ENCODE measurements around the gene SLC8A1.

Gene SLC8A1

DNA sequence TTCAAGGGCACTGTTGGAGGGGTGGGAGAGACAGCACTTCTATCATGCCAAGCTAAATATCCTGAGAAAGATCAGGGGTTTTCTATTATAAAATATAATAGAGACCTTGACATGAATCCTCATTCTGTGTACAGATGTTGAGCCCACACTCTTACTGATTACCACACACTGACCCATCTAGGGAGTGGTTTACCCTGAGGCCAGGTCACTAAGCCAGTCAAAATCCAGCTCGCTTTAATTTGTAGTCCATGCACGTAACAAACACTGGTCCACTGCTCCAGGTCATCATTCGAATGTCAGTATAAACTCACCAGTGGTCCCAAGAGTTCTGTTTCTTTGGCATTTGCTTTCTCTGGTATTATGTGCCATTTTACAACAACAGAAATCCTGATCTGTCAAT lies 96.4 kb downstream of the SLC8A1 start:
- no peak for DNase-seq (ENCODE audit: low read depth in 3 of 3)

DNA sequence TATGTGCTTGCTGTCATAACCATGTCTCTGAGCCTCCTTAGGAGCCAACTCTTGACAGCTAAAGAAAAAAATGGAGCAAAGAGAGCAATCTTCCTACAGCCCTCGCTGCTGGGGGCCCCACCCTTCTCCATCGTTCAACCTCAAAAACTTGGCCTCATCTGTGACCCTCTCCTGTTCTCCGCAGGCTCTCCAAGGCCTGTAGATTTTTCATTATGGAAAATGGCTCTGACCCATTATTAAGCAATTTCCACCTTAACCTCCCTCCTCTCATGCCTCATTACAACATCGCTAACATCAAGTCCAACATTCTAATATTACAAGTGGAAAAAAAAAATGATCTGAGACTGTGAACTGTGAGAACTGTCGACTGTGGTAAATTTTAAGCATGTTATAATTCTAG lies 98.7 kb downstream of the SLC8A1 start:
- no peak for DNase-seq (ENCODE audit: low read depth in 3 of 3)

DNA sequence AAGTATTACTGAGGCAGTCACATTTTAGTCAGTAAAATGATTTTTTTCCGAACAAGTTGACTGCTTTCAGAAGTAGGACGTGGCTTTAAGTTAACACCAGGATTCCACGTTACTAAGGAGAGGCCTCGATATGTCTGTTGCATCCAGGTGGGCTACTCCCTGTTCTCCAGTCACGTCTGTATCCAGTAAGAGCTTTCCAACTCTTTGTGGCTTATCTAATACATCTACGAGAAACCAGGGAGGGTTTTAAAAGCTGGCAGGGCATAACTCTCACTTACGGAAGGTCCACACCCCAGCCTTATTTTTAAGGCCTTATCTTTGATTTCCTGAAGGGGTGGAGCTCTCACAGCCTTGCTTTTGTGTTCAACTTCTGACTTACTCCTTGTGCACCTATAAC lies 99.2 kb downstream of the SLC8A1 start:
- DNase-seq (ENCODE audit: low read depth in 3 of 3) = no peak

DNA sequence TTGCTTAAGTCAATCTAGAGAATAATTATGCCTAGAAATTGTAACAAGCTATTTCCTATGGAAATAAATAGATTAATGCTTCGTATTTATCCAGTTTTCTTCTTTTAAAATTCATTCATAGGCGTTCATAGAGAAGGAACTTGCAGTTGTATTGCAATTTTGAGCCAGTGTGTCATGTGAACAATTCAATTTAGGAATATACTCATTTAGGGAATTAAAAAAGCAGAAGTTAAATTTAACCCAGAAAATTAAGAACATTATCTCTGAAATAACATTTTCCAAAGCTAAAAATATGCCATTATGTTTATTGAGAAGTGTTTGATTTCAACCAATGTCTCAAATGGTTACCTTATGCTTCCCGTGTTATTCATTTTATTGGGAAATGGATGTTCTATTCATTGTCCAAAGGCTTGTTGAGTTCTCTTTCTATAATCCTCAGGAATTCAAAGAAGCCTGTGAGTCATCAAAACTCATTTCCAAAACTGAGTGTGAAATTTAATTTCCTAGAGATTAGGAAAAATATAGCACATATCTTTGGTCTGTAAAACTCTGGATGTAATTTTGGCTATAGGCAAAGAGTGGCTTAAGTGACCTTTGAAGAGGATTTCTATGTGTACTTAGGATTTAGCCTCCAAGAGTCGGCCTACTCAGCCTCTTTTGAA lies 99.7 kb downstream of the SLC8A1 start:
- no peak for DNase-seq (ENCODE audit: low read depth in 3 of 3)

DNA sequence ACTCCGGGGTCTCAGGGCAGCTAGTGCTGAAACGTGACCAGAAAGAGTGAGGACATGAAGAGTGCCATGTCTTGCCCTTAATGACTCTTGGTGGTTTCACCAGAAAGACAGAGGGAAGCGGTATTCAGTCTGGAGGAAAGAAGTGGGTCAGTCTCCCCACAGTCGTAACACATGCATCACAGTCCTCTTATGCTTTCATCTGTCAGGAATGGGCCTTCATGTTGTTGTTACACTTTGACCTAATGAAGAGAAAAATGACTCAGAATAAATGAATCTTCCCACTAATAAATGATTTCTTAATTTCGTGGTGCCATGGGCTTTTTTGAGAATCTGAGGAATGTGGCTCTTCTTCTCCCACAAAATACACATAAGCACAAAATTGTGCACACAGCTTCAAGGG lies 103.2 kb downstream of the SLC8A1 start:
- DNase-seq (ENCODE audit: low read depth in 3 of 3) = no peak

DNA sequence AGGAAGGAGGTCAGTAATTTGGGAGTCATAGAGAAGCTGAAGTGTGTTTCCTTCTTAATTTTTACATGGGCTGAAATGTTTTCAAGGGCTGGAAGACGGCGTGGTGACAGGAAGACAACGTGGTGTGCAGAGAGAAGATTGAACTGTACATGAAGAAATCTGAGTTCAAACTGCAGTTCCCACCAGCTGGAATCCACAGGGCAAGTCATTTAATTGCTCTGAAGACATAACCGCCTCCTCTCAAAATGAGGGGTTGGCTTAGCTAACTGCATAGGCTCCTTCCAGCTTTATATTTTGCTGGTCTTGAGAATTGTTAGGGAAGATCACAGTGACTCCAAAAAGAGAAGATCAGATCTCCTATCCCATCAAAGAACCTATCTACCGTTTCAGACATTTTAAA lies 103.9 kb downstream of the SLC8A1 start:
- DNase-seq (ENCODE audit: low read depth in 3 of 3) = no peak

DNA sequence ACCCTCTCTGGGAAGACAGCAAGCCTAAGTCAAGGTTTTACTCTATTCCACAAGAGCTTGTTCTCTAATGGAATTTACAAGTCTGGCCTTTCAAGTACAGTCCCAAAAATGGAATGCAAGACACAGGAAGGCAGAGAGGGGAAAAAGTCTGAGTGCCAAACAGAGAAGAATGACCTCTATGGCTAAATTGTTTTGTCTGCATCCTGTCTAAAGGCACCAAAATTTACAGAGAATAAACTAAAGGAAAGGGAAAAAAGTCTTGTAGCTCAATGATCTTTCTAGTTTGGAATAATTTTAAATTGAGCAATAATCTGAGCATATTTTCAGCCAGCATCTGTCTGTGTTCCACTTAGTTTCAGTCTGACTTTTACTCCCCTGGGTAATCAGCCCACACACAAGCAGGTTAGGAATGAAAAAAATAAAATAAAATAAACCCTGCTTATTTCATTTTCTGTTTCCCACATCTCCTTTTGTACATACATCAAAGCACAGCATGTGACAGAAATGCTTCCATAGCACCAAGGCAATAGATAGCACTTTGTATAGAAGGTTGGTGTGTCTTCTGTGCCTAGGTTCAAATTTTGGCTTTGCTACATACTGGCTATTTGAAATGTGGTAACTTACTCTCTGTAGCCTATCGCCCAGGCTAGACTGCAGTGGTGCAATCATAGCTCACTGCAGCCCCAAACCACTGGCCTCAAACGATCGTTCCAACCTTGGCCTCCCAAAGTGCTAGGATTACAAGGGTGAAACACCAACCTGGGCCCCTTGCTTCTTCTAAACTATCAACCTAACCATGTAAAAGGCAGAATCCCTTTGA lies 105.1 kb downstream of the SLC8A1 start:
- no peak for DNase-seq (ENCODE audit: low read depth in 3 of 3)

DNA sequence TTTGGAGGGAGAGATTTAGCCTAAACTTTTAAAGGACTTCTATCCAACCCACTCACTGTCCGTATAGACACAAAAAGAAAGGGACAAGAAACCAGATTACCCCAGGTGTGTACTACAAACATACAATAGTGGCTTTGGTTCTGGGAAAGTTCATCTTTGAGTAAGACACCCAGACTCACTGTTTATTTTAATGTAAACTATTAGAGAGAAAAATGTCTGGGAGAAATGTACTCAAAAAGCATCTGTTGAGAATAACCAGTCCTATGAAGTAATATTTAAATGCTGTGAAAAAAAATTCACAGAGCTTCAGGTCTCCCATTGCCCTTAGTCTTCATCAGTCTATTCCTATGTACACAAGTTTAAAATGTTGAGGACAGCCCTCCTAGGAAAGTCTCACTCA lies 107.5 kb downstream of the SLC8A1 start:
- DNase-seq (ENCODE audit: low read depth in 3 of 3) = no peak

DNA sequence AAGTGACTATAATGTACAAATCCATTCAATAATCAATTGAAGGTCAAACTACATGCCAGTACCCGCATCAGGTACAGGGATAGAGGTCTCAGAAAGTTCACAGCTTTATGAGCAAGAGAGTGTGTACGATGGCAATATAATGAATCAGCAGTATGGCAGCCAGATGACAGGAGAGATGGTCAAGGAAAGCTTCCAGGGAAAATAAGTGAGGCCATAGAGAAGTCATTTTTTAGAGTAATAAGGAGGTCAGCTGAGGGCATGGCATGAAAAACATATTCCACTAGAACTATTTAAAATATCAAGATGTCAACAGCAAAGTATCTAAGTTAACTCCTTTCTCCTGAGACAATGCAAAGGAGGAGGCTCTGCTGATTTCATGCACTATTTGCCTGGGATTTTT lies 108.0 kb downstream of the SLC8A1 start:
- DNase-seq (ENCODE audit: low read depth in 3 of 3) = no peak

DNA sequence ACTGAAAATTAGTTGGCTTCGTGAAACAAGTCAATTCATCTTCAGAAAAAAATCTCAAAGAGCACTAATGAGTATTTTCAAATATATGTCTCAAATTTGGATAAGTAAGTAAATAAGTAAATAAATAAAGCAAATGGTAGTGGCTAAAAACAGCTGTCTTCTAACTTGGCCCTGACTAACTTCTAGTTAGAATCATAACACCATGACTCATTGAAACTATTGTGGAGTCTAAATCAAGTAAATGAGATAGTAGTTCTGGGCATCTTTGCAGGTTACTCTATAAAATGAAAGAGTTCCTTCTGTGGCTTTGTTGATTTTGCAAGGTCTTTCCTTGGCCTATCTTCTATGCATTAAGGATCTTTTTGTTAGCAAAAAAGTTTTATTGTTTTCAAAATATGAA lies 110.7 kb downstream of the SLC8A1 start:
- DNase-seq (ENCODE audit: low read depth in 3 of 3) = no peak

DNA sequence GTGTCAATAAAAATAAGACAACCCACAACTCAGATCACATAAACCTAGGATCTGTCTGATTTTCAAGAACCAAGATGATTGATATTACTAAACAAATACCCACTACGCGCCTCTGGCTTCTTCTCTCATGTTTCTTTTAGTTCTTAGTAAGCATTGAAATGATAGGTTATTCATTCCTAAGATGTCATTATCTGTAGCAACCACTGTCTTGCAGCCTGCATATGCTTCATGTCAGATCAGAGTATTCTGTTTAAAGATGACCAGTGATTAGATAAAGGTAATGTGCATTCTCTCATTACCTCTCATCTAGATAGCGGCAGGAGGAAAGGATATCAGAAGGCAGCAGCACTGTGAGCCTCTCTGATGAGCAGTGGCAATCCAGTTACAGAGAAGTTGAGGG lies 112.9 kb downstream of the SLC8A1 start:
- no peak for DNase-seq (ENCODE audit: low read depth in 3 of 3)

DNA sequence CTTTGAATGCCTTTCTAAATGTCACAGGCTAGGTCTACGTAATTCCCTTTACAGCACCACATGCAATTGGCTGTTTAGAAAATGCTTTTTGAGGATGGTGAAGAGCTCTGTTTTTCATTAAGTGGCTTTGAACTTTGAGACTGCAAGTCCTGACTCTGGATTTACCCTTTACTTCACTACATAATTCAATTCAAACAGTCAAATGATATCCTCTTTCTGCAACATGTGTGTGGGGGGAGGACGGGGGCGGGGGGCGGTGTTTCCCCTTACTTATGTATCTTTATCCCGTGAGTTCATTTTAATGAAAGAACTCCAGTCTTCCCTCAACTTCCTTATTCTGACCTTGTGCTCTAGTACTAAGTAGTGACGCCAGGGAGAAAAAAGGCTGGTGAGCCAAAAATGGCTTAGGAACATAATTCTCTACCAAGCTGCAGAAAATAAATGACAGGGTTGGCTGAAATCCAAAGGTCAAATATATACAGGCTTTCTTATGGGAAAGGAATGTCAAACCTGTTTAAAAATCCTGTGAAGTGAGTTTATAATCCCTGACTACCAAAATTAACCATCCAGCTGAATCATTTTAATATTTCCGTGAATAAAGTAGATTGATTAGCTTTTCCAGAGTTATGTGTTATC lies 119.6 kb downstream of the SLC8A1 start:
- DNase-seq (ENCODE audit: low read depth in 3 of 3) = no peak

DNA sequence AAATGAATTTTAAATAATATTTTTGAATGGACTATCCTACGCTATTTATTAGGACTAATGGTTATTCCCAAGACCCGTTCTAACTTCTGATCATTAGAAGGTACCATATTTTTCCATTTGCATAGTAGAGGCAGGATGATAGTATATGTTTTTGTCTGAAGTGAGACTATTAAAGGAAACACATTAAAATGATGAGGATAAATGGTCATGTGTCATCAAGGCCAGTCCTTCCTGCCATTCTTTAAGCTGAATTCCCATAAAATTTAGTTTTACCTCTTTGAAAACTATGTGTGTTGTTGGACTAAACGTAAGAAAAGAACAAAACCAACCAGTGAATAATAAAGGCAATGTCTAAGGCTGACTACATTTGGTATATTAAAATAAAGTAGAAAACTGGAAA lies 121.8 kb downstream of the SLC8A1 start:
- no peak for DNase-seq (ENCODE audit: low read depth in 3 of 3)

DNA sequence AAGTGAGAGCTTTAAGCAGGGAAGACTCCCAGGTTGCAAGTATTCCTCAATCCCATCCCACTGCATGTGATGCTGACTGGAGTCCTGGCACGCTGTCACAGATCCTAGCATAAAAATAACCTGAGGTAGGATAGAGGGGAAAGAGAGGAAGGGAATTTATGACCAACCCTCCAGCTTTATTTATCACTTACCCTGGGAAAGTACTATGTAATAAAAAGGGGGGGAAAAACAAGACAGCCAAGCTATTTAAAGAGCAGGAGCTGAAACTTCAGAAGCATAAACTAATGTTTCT lies 122.2 kb downstream of the SLC8A1 start:
- DNase-seq (ENCODE audit: low read depth in 3 of 3) = no peak

DNA sequence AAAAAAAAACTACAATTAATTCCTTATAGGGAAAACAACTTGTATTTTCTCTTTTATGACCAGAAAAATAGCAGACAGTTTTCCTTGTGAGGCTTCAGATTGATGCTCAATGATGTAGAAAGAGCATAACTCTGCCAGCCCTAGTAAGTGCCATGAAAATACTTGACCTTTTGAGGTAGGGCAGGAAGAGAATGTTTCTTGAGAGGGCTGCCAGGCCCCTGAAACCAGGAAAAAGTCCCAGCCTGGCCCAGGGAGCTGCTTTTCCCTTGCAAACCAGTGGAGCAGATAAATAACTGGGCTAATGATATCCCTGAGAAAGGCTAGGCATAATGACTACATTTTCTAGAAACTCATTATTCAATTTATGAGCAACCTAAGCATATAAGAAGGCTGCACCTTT lies 126.8 kb downstream of the SLC8A1 start:
- DNase-seq (ENCODE audit: low read depth in 3 of 3) = no peak

DNA sequence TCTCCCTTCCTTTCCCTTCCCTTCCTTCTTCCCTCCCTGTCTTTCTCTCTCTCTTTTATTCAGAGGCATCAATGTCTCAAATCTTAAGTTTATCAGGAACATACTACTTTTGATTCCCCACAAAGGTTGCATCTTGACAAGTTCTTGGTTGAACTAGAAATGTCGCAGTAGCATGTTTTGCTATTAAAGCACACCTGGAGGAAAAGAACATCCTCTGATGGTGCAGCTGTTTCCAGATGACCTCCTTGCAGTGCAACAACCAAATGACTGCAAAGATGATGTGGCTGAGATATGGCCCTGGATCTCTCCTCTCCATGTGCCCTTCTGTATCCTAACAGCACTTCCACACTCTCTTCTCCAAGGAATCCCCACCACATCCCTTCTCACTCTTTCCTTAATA lies 127.2 kb downstream of the SLC8A1 start:
- no peak for DNase-seq (ENCODE audit: low read depth in 3 of 3)

DNA sequence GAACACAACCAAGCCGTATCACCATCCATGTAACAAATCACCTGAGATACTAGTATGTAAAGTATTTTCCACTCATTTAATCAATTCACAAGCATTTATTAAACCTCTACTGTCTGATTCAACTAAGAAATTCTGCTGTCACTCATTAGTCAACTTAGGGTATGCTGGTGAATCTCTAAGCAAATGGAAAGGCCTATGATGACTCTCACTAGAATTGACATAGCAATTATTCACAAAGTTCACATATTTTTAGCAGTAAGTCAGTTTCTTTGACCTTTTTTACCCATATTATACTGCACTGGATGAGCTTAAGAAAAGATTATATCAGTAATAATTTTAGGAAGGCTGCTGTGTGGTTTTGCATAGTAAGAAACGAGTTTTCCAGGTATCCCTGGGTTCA lies 130.1 kb downstream of the SLC8A1 start:
- no peak for DNase-seq (ENCODE audit: low read depth in 3 of 3)

DNA sequence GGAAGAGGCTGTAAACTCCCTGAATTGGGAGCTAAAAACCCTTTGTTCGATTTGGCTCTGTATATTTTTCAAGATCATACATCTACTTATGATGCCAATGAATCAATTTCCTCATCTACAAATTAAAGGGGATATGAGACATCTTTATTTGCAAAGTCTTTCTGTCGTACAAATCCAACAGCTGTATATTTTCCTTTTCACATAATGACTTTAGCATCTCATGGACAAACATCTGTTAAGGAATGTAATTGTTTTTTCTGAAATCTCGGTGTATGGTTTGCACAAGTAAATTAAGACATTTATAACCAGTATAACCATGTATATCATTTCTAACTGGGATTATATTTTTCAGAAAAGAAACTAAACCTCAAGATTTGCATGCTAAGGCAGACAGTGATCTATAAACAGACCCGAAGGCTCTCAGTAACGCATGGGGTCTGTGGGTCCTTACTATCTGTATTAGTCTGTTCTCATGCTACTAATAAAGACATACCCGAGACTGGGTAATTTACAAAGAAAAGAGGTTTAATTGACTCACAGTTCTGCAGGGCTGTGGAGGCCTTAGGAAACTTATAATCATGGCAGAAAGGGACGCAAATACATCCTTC lies 130.8 kb downstream of the SLC8A1 start:
- no peak for DNase-seq (ENCODE audit: low read depth in 3 of 3)

DNA sequence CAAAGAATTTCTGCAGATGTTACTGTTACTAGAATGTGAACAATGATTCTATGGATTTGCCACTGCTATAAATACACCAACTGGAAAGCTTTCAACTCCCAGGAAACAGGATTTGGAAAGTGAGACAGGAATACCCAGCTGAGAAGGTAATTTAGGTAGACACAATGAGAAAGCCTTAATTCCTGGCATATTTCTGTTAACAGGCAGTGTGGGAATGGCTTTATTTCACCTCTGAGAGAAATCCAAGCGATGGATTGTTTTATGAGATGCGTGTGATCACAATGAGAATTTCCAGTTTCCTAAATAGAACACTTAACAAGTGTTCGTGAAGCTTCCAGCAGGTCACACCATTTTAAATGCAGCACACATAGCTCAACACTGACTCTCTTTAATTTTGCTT lies 133.0 kb downstream of the SLC8A1 start:
- DNase-seq (ENCODE audit: low read depth in 3 of 3) = no peak

DNA sequence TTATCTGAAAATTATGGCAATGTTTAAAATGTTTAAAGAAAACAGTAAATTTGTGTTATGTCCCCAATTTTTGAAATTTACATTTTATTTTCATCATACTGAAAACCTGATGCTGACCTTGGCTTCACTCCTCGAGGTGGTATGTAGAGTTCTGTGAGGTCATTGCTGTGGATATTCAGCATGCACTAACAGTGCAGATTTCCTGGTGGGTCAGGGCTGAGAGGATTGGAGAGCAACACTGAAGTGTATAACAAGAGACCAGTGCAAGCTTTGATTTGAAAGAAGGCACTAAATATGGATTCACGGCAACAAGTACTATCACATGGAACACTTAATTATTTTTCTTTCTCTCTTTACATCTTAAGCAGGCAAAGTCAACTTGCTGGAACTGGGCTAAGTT lies 134.1 kb downstream of the SLC8A1 start:
- no peak for DNase-seq (ENCODE audit: low read depth in 3 of 3)

DNA sequence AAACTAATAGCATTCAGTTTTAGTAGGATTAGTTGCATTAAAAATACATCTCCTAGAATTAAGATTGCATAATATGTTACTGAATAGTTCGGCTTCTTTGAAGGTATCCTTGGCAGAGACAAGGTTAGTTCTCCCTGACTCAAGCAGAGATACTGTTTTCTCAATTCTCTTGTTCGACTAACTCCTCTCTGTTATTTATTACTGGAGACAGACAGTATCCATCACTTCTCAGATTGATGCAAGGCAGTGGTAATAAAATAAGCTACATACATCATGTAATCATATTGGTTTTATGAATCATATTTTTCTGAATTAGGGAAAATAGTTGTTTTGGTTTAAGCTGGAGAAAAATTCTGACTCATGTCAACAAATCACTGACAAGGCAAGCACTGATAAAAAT lies 134.8 kb downstream of the SLC8A1 start:
- no peak for DNase-seq (ENCODE audit: low read depth in 3 of 3)

DNA sequence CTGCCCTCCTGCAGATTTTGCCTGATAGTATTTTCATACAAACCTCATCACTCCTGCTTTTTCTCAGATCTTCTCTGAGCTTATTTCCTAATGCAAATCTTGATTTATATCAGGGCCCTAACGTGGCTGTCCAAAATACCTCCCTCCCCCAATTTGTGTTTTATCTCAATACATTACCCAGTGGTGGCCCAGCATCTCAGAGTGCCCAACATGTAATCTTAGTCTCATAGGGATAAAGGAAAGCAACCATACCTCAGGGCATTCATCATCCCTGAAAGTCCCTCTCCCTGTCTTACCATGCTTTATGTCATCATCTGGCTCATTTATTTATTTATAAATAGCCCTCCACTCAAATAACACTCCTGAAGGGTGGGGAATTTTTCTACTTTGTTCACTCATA lies 135.3 kb downstream of the SLC8A1 start:
- DNase-seq (ENCODE audit: low read depth in 3 of 3) = no peak

DNA sequence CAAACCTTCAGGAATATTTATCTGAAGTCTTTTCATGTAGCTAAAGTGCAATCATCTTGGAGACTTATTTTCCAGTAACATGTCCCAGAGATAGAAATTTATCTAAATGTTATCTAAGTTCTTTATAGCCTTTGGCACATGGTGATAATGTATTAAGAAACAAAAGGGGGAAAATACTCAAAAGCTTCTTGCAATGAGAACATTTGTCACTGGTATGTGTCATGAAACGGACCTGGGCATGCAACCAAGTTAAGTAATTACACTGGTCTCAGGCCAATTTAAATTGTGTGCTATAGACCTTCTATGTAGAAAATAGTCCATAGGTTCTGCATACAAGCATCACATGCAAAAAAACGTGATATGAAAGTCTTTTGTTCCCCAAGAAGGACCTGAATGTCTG lies 136.2 kb downstream of the SLC8A1 start:
- no peak for DNase-seq (ENCODE audit: low read depth in 3 of 3)

Measured in stimulated activated CD4-positive, alpha-beta T cell treated with anti-CD3 and anti-CD28 coated beads, TNF-alpha, amount 100 ng/mL, for 48 hours (primary cell).